ENCODE measurements around the gene CD59. TPM values are rescaled to one million over a fixed set of nuclear protein-coding genes. Genes with fewer than 3 reads are reported as not detected.

Gene CD59
- total and polyA plus RNA-seq, 5 donors, result 245 to 780 (median 661) TPM

GRCh38 chr11:33773404-33773986 is 37.3 kb upstream of the CD59 start:
- Histone ChIP-seq H3K9me3 (ENCODE audit: control insufficient read depth, low read length) (no peaks in the 10 kb centered on the region), H3K27ac (ENCODE audit: low read length) (peak overlapping the region; percentile 20), H3K4me1 (ENCODE audit: control insufficient read depth, insufficient read depth, low read length) (peaks cover 8% of the 10 kb centered on the region), H3K4me3 (ENCODE audit: low read length) (peak overlapping the region; percentile 97), H3K27me3 (ENCODE audit: control insufficient read depth, insufficient read depth) (no peaks in the 10 kb centered on the region)
- DNase-seq (peak in 1 of 3 donors; percentile 47), ATAC-seq (peak; percentile 17 to 18)
- WGBS, result 7% methylated on average over 22 of the region's 22 CpGs
- intact Hi-C loops (cut with DNase I), result no loop called here

DNA sequence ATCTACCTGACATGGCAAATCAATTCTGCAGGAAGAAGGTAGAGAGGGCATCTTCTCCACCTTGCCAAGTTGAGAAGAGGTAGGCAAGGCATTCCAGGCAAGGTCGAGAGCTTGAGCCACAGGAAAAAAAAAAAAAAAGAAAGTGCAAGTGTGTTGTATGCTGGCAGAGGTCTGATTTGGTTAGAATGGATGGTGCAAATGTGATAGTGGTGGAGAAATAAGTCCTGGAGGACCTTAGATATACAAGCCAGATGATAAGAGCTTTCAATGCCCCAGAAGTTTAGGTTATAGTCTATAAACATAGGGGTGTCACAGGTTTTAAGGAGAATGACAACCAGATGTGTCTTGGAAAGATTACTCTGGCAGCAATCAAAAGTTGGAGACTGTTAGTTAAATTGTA is 36.6 kb upstream of the CD59 start:
- no peak overlapping the region for H3K4me3 ChIP-seq (ENCODE audit: low read length)

GRCh38 chr11:33772300-33772699 is 36.1 kb upstream of the CD59 start:
- ATAC-seq (no peak), DNase-seq (no peak)
- WGBS, result 71% methylated on average over 4 of the region's 4 CpGs
- Histone ChIP-seq H3K9me3 (ENCODE audit: control insufficient read depth, low read length) (no peaks in the 10 kb centered on the region), H3K27me3 (ENCODE audit: control insufficient read depth, insufficient read depth) (no peaks in the 10 kb centered on the region), H3K4me1 (ENCODE audit: control insufficient read depth, insufficient read depth, low read length) (peaks cover 5% of the 10 kb centered on the region), H3K27ac (ENCODE audit: low read length) (no peak overlapping the region), H3K4me3 (ENCODE audit: low read length) (no peak overlapping the region)
- intact Hi-C loops (cut with DNase I), result no loop called here

More for the DNA sequence above, 36.6 kb upstream of the CD59 start:
- ATAC-seq, result no peak
- intact Hi-C loops (cut with DNase I), result no loop called here
- H3K4me1 ChIP-seq (ENCODE audit: control insufficient read depth, insufficient read depth, low read length), result peaks cover 5% of the 10 kb centered on the region
- no peaks in the 10 kb centered on the region for H3K9me3 ChIP-seq (ENCODE audit: control insufficient read depth, low read length)
- H3K27me3 ChIP-seq (ENCODE audit: control insufficient read depth, insufficient read depth), result no peaks in the 10 kb centered on the region
- no peak for DNase-seq
- WGBS, result 46% methylated on average over 1 of the region's 1 CpG
- H3K27ac ChIP-seq (ENCODE audit: low read length), result no peak overlapping the region

DNA sequence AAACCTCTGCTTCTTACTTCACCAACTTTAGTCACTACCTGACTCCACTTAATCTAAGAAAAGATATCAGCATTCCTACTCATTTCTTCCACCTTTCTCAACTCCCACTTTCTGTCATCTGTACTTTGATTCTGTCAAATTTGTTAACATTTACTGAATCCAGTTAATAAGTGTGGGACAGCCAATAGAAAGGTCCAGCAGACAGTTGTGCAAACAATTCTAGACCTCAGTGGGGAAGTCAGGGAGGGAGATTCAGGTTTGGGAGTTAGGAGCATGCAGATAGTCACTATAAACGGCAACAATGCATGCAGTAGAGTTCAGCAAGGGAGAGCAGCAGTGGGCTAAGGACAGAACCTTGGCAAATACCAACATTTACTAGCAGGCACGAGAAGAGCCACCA is 34.0 kb upstream of the CD59 start:
- H3K27ac ChIP-seq (ENCODE audit: low read length), result no peak overlapping the region
- DNase-seq (no peak), ATAC-seq (no peak)
- H3K27me3 ChIP-seq (ENCODE audit: control insufficient read depth, insufficient read depth), result no peaks in the 10 kb centered on the region
- intact Hi-C loops (cut with DNase I), result no loop called here
- H3K9me3 ChIP-seq (ENCODE audit: control insufficient read depth, low read length), result no peaks in the 10 kb centered on the region
- WGBS, result 45% methylated on average over 2 of the region's 2 CpGs
- H3K4me3 ChIP-seq (ENCODE audit: low read length), result no peak overlapping the region
- peaks cover 5% of the 10 kb centered on the region for H3K4me1 ChIP-seq (ENCODE audit: control insufficient read depth, insufficient read depth, low read length)

GRCh38 chr11:33769542-33769941 is 33.3 kb upstream of the CD59 start:
- Histone ChIP-seq H3K27ac (ENCODE audit: low read length) (no peak overlapping the region), H3K4me3 (ENCODE audit: low read length) (no peak overlapping the region), H3K27me3 (ENCODE audit: control insufficient read depth, insufficient read depth) (no peaks in the 10 kb centered on the region), H3K9me3 (ENCODE audit: control insufficient read depth, low read length) (no peaks in the 10 kb centered on the region), H3K4me1 (ENCODE audit: control insufficient read depth, insufficient read depth, low read length) (peaks cover 5% of the 10 kb centered on the region)
- 86% methylated on average over 4 of the region's 4 CpGs for WGBS
- intact Hi-C loops (cut with DNase I), result no loop called here
- ATAC-seq, result no peak
- DNase-seq, result no peak

- Histone ChIP-seq H3K4me3 (ENCODE audit: low read length) (no peak overlapping the region), H3K27me3 (ENCODE audit: control insufficient read depth, insufficient read depth) (no peaks in the 10 kb centered on the region), H3K4me1 (ENCODE audit: control insufficient read depth, insufficient read depth, low read length) (peaks cover 4% of the 10 kb centered on the region), H3K27ac (ENCODE audit: low read length) (no peak overlapping the region), H3K9me3 (ENCODE audit: control insufficient read depth, low read length) (no peaks in the 10 kb centered on the region)
- WGBS, result 91% methylated on average over 4 of the region's 4 CpGs
- ATAC-seq, result no peak
- intact Hi-C loops (cut with DNase I), result no loop called here
- no peak for DNase-seq
Observed at GRCh38 chr11:33767624-33768023, 31.4 kb upstream of the CD59 start.

DNA sequence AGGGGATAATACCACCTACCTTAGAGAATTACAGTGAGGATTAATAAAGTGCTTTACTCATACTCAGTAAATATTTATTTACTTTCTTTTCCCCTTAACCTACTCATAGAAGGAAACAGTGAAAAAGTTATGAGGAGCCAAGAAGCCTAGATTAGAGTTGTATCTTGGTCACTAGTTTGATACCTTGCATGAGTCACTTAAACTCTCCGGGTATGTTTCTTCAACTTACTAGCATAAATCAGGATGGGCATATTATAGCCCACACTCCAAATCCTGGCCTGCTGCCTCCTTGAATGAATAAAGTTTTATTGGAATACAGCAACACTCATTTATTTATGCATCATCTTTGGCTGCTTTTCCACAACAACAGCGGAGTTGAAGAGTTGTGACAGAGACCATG is 29.9 kb upstream of the CD59 start:
- no peaks in the 10 kb centered on the region for H3K27me3 ChIP-seq (ENCODE audit: control insufficient read depth, insufficient read depth)
- DNase-seq (no peak), ATAC-seq (no peak)

GRCh38 chr11:33761471-33761870 is 25.2 kb upstream of the CD59 start:
- ATAC-seq (no peak), DNase-seq (no peak)
- Histone ChIP-seq H3K27me3 (ENCODE audit: control insufficient read depth, insufficient read depth) (no peaks in the 10 kb centered on the region), H3K4me3 (ENCODE audit: low read length) (no peak overlapping the region), H3K9me3 (ENCODE audit: control insufficient read depth, low read length) (no peaks in the 10 kb centered on the region), H3K27ac (ENCODE audit: low read length) (no peak overlapping the region), H3K4me1 (ENCODE audit: control insufficient read depth, insufficient read depth, low read length) (no peaks in the 10 kb centered on the region)
- intact Hi-C loops (cut with DNase I), result no loop called here
- 90% methylated on average over 2 of the region's 2 CpGs for WGBS

More for the DNA sequence above, 29.9 kb upstream of the CD59 start:
- H3K4me1 ChIP-seq (ENCODE audit: control insufficient read depth, insufficient read depth, low read length), result no peaks in the 10 kb centered on the region
- no peaks in the 10 kb centered on the region for H3K9me3 ChIP-seq (ENCODE audit: control insufficient read depth, low read length)
- intact Hi-C loops (cut with DNase I), result no loop called here
- WGBS, result 94% methylated on average over 2 of the region's 2 CpGs
- H3K4me3 ChIP-seq (ENCODE audit: low read length), result no peak overlapping the region
- no peak overlapping the region for H3K27ac ChIP-seq (ENCODE audit: low read length)

- WGBS, result 41% methylated on average over 4 of the region's 4 CpGs
- ATAC-seq (peak; percentile 84 to 88), DNase-seq (no peak)
- peak overlapping the region; percentile 57 for H3K27ac ChIP-seq (ENCODE audit: low read length)
- no peak overlapping the region for H3K4me3 ChIP-seq (ENCODE audit: low read length)
- no peaks in the 10 kb centered on the region for H3K4me1 ChIP-seq (ENCODE audit: control insufficient read depth, insufficient read depth, low read length)
- no peaks in the 10 kb centered on the region for H3K9me3 ChIP-seq (ENCODE audit: control insufficient read depth, low read length)
- intact Hi-C loops (cut with DNase I), result no loop called here
- no peaks in the 10 kb centered on the region for H3K27me3 ChIP-seq (ENCODE audit: control insufficient read depth, insufficient read depth)
Observed at GRCh38 chr11:33753304-33753967, 17.2 kb upstream of the CD59 start.

DNA sequence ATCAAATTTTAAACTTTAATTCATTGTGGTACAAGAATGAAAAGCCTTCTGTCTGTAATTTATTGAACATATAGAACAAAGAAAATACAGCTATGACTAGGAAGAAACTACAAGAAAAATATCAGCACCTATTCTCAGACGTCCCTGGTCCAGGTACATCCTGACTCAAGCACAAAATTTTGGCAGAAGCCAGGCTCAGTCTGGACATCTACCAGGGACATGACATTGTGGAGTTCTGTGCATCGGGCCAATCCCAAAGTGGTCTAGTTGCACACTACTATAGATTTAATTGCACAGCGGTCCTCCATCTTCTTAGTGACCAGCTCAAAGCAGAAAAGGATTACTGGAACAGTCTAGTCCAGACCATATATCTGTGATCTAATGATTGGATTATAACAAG is 15.7 kb upstream of the CD59 start:
- Histone ChIP-seq H3K9me3 (ENCODE audit: control insufficient read depth, low read length) (no peaks in the 10 kb centered on the region), H3K27me3 (ENCODE audit: control insufficient read depth, insufficient read depth) (no peaks in the 10 kb centered on the region), H3K4me1 (ENCODE audit: control insufficient read depth, insufficient read depth, low read length) (no peaks in the 10 kb centered on the region), H3K4me3 (ENCODE audit: low read length) (no peak overlapping the region), H3K27ac (ENCODE audit: low read length) (no peak overlapping the region)
- DNase-seq (no peak), ATAC-seq (no peak)
- WGBS, result 77% methylated on average over 3 of the region's 3 CpGs
- intact Hi-C loops (cut with DNase I), result no loop called here

DNA sequence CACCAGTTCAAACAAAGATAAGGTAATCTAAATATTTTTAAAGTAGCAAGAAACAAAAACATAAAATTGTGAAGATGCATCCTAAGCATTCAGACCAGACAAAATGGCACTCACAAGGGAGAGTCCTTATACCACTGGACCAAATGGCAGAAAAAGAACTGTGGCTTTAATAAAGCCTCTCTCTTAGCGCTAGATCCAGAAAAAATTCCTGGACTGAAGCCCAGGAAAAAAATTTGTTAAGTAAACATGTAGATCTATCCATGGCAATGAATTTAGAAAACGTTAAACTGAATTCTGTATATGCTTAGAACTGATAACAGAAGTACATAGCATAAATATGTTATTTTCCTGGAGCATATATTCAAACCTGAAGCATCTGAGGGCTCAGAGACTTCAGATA is 11.8 kb upstream of the CD59 start:
- intact Hi-C loops (cut with DNase I), result loop anchor here in 3 of 4 donors (10.0 kb wide), 2 partner anchors 203 to 403 kb away; no protein-coding TSS in a partner anchor
- Histone ChIP-seq H3K4me1 (ENCODE audit: control insufficient read depth, insufficient read depth, low read length) (no peaks in the 10 kb centered on the region), H3K27me3 (ENCODE audit: control insufficient read depth, insufficient read depth) (no peaks in the 10 kb centered on the region), H3K27ac (ENCODE audit: low read length) (no peak overlapping the region), H3K4me3 (ENCODE audit: low read length) (no peak overlapping the region), H3K9me3 (ENCODE audit: control insufficient read depth, low read length) (no peaks in the 10 kb centered on the region)
- WGBS, result 22% methylated on average over 2 of the region's 2 CpGs
- DNase-seq (no peak), ATAC-seq (peak; percentile 20 to 33)

Data from right cardiac atrium (tissue), 5 donors.